ENCODE measurements around the gene OR8B3.
"Not testable (repeated sequence)": the region's sequence is repeated elsewhere in the genome, so short reads cannot be mapped to it uniquely, and the experiment has no call there.

OR8B3 gene

DNA sequence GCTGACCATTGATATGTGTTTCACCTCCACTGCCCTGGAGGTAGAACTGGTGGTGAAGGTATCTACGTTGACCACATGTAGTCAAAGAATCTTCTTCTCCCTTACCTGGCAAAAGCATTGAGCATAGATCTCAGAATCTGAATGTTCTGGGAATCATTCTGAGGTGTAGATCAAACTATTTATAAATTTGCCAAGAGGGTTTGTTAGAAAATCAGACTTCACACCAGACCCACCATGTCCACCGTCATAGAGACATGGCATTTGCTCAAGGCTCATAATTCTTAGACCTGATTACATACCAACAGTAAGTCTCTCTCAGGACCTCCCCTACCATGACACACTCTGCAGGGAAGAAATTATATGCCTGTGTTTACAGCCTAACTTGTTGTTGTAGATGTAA lies 14.4 kb downstream of the OR8B3 start, which contains the start of gene OR8B2:
OR8B2 (minus strand) TSS at position 101 of the 400 bp plus-strand sequence. CDS start 1,156 bp downstream, outside the sequence.
- in situ Hi-C loops (cut with HindIII; ENCODE audit: low sequenced_read_pairs) = no loop called here
- no peak for DNase-seq (ENCODE audit: low read depth, low spot score)
- TF ChIP-seq, protein P1, sequence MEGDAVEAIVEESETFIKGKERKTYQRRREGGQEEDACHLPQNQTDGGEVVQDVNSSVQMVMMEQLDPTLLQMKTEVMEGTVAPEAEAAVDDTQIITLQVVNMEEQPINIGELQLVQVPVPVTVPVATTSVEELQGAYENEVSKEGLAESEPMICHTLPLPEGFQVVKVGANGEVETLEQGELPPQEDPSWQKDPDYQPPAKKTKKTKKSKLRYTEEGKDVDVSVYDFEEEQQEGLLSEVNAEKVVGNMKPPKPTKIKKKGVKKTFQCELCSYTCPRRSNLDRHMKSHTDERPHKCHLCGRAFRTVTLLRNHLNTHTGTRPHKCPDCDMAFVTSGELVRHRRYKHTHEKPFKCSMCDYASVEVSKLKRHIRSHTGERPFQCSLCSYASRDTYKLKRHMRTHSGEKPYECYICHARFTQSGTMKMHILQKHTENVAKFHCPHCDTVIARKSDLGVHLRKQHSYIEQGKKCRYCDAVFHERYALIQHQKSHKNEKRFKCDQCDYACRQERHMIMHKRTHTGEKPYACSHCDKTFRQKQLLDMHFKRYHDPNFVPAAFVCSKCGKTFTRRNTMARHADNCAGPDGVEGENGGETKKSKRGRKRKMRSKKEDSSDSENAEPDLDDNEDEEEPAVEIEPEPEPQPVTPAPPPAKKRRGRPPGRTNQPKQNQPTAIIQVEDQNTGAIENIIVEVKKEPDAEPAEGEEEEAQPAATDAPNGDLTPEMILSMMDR (IDR thresholded peaks at IDR 0.05; ENCODE audit: low read depth, low read length) = no peak

DNA sequence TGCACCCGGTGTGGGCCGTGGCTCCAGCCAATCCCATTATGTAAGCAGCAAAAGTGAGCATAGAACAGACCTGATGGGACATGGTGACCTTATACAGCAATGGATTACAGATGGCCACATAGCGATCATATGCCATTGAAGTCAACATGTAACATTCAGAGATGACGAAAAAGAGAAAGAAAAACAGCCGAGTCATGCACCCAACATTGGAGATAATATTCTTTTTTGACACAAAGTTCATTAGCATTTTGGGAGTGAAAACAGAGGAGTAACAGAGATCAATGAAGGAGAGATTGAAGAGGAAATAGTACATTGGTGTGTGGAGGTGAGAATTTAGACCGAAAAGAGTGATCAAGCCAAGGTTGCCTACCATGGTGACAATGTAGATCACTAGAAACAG lies 16.0 kb downstream of the OR8B3 start:
- H3K4me3 ChIP-seq (ENCODE audit: low read depth, low read length); DNase-seq (ENCODE audit: low read depth, low spot score); in situ Hi-C loops (cut with HindIII; ENCODE audit: low sequenced_read_pairs): not testable (repeated sequence)

More for the DNA sequence above, 14.4 kb downstream of the OR8B3 start, which contains the start of gene OR8B2:
- no peak within 1 kb of the TSS for H3K4me3 ChIP-seq (ENCODE audit: low read depth, low read length)

DNA sequence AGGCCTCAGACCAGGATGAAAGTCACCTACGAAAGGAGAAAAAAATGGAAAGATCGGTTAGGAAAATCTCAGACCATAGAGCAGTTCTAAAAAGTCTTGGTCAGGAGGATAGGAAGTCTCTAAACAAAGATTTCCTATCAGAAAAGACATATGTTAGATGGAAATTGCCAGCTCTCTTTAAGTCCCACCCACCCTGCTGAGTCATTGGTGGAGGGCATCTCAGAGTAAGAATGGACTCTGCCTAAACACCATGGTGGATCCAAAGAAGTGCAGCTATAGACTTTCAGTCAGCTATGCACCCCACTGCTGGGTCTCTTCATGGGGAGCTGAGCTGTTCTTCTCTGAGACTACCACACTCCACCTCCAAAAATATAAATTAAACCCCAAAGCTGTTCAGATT lies 18.2 kb downstream of the OR8B3 start:
- in situ Hi-C loops (cut with HindIII; ENCODE audit: low sequenced_read_pairs) = no loop called here
- TF ChIP-seq, protein P1 (IDR thresholded peaks at IDR 0.05; ENCODE audit: low read depth, low read length) = no peak
- H3K4me3 ChIP-seq (ENCODE audit: low read depth, low read length) = no peak overlapping the region
- no peak for DNase-seq (ENCODE audit: low read depth, low spot score)

DNA sequence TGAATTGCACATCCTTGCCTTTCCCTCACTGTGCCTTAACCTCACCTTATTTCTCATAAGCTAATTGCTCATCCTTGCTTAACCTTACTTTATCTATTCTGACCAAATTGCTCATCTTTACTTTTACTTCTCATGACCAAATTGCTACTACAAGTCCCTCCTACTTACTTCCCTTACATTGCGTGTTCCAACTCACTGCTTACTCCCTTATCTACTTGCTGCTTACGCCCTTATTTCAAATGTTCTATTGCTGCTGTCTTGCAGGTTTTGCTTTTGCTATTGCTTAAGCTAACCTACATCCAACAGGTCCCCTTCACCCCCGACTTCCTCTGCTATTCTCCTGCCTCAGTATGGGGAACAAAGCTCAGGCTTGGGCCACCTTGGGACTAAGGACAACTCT lies 22.5 kb downstream of the OR8B3 start:
- no peak overlapping the region for H3K4me3 ChIP-seq (ENCODE audit: low read depth, low read length)
- in situ Hi-C loops (cut with HindIII; ENCODE audit: low sequenced_read_pairs) = no loop called here
- DNase-seq (ENCODE audit: low read depth, low spot score) = no peak
- TF ChIP-seq, protein P1 (IDR thresholded peaks at IDR 0.05; ENCODE audit: low read depth, low read length) = no peak

DNA sequence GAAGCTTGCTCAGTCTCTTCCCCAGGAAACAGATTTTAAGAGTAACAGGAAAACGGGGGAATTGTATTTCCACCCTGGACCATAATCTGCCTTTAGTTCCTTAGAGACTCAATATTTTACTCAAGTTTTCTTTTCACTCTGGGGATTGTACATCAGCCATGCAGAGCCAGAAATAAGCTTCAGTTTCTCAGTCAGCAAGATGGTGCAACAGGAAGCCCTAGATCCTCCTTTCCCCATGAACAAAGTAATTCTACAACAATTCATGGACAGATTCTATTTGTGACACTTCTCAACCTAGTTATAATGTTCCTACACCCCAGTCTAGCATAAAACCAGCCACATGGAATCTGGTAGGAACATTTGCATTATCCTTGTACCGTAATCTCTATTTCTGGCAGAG lies 39.3 kb downstream of the OR8B3 start:
- TF ChIP-seq, protein P1 (IDR thresholded peaks at IDR 0.05; ENCODE audit: low read depth, low read length) = no peak
- H3K4me3 ChIP-seq (ENCODE audit: low read depth, low read length) = no peak overlapping the region
- no peak for DNase-seq (ENCODE audit: low read depth, low spot score)
- in situ Hi-C loops (cut with HindIII; ENCODE audit: low sequenced_read_pairs) = no loop called here

DNA sequence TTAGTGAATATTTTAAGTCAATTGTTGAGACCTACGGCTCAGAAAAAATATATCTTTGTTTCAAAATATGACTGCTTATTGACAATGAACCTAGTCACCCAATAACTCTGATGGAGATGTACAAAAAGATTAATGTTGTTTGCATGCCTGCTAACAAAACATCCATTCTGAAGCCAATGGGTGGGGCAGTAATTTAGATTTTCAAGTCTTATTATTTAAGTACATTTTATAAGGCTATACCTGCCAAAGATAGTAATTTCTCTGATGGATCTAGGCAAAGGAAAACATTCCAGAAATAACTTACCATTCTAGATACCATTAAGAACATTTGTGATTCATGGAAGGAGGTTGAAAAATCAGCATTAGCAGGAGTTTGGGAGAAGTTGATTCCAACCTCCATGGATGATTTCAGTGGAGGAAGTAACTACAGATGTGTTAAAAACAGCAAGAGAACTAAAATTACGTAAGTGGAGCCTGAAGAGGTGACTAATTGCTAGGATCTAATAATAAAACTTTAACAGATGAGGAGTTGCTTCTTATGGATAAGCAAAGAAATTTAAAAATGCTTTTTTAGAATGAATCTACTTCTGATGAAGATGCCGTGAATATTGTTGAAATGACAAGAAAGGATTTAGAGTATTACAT lies 52.4 kb downstream of the OR8B3 start:
- DNase-seq (ENCODE audit: low read depth, low spot score) = no peak
- in situ Hi-C loops (cut with HindIII; ENCODE audit: low sequenced_read_pairs) = no loop called here
- TF ChIP-seq, protein P1 (IDR thresholded peaks at IDR 0.05; ENCODE audit: low read depth, low read length) = no peak
- H3K4me3 ChIP-seq (ENCODE audit: low read depth, low read length) = no peak overlapping the region

Measured in astrocyte of the spinal cord (primary cell).